Mesenteric fat pad (tissue), 1 donor: Measurements from ENCODE around the gene ERBIN. TPM values are rescaled to one million over a fixed set of nuclear protein-coding genes. Genes with fewer than 3 reads are reported as not detected.
"Not testable (repeated sequence)": the region's sequence is repeated elsewhere in the genome, so short reads cannot be mapped to it uniquely, and the experiment has no call there.

ENCODE experiments used
- DNase-seq: peaks from one replicate; pipeline ENCODE4 v3.0.0-alpha.2; 2020; ENCODE audit warnings: low spot score
- total RNA-seq: library from RNA; stranded (reverse); fragmentation: NEBNext Ultra II Directional; extraction: Animal tissue kit (Norgen Biotek cat#: 25700); gene quantifications from one replicate; pipeline ENCODE4 v1.2.1, GENCODE V29; 2021
- donor health status: DM: yes; HTN: yes; CAD: no.

Gene ERBIN
- total RNA-seq, 1 donor from 2014 or later, result 54.0 TPM

- DNase-seq, result no peak
Observed at GRCh38 chr5:65916636-65917035, 9.7 kb upstream of the ERBIN start.

GRCh38 chr5:65919773-65920172 lies 6.6 kb upstream of the ERBIN start:
- DNase-seq, result no peak

- no peak for DNase-seq
Observed at GRCh38 chr5:65923339-65923738, 3.0 kb upstream of the ERBIN start.

- DNase-seq, result no peak
Observed at GRCh38 chr5:65924366-65925043, 1.9 kb upstream of the ERBIN start.

- peak; percentile 90 for DNase-seq
Observed at GRCh38 chr5:65925044-65925600, 1.3 kb upstream of the ERBIN start.

- peak; percentile 93 for DNase-seq
Observed at GRCh38 chr5:65925601-65926275, 637 bp upstream of the ERBIN start.

GRCh38 chr5:65926893-65927292 lies 518 bp downstream of the ERBIN start:
- no peak for DNase-seq

- no peak for DNase-seq
Observed at GRCh38 chr5:65927503-65928321, 1.3 kb downstream of the ERBIN start.

GRCh38 chr5:65928322-65928752 lies 2.0 kb downstream of the ERBIN start:
- DNase-seq, result no peak

- no peak for DNase-seq
Observed at GRCh38 chr5:65928860-65929259, 2.5 kb downstream of the ERBIN start.

GRCh38 chr5:65932676-65933075 lies 6.3 kb downstream of the ERBIN start:
- no peak for DNase-seq

GRCh38 chr5:65933295-65933694 lies 6.9 kb downstream of the ERBIN start:
- no peak for DNase-seq

- no peak for DNase-seq
Observed at GRCh38 chr5:65938256-65938655, 11.9 kb downstream of the ERBIN start.

GRCh38 chr5:65943771-65944170 lies 17.4 kb downstream of the ERBIN start:
- DNase-seq, result no peak

GRCh38 chr5:65946198-65946745 lies 19.9 kb downstream of the ERBIN start:
- no peak for DNase-seq

- no peak for DNase-seq
Observed at GRCh38 chr5:65948115-65948747, 21.9 kb downstream of the ERBIN start.

- no peak for DNase-seq
Observed at GRCh38 chr5:65951330-65951729, 25.0 kb downstream of the ERBIN start.

- DNase-seq, result no peak
Observed at GRCh38 chr5:65952259-65952658, 25.9 kb downstream of the ERBIN start.

- no peak for DNase-seq
Observed at GRCh38 chr5:65954200-65954599, 27.8 kb downstream of the ERBIN start.

GRCh38 chr5:65955746-65956145 lies 29.4 kb downstream of the ERBIN start:
- DNase-seq, result no peak

- not testable (repeated sequence) for DNase-seq
Observed at GRCh38 chr5:65957703-65958102, 31.3 kb downstream of the ERBIN start.
